B cell (primary cell): ENCODE measurements around the gene PROM1. TPM values are rescaled to one million over a fixed set of nuclear protein-coding genes. Genes with fewer than 3 reads are reported as not detected.

Source experiments
- ATAC-seq: fragments of 200-7000 bp; cut with Tn5 transposase; one replicate; pipeline ENCODE4 v1.10.0; 2021; ENCODE audit warnings: low read depth, mild to moderate bottlenecking, moderate number of reproducible peaks, moderate library complexity
- CTCF ChIA-PET: fragments of 350-600 bp; sonication (Branson Sonifier 250); formaldehyde crosslinking; loops from one replicate; lab custom pipeline; 2021; ENCODE audit warnings: antibody characterized with exemption, inconsistent platforms; lab: Charles Lee
- POLR2A ChIA-PET: fragments of 350-600 bp; sonication (Branson Sonifier 250); formaldehyde crosslinking; loops from one replicate; lab custom pipeline; 2021; ENCODE audit warnings: antibody characterized with exemption; lab: Charles Lee
- DNase-seq: peaks from one replicate; pipeline ENCODE4 v3.0.0; 2013
- H2AFZ ChIP-seq: 2 replicates; pipeline ENCODE4 v1.6.1; 2012; ENCODE audit warnings: mild to moderate bottlenecking, low read depth, low read length; ENCODE audit not compliant: insufficient read depth, poor library complexity, severe bottlenecking
- H3K27ac ChIP-seq, 2 donors: 1 replicate in 1 of 2; 2 replicates in 1 of 2; pipeline ENCODE4 v1.5.1; 2012 to 2013; ENCODE audit warnings: low read length in 2 of 2, mild to moderate bottlenecking in 2 of 2, moderate library complexity in 1 of 2
- H3K27me3 ChIP-seq, 4 experiments: fragments of 200-600 bp in 1 of 4; sonication (generic) in 1 of 4; replicated peaks in 1 of 4; 1 replicate in 2 of 4; 2 replicates in 2 of 4; pipeline versions ENCODE4 v1.6.1 to v1.7.0; 2013 to 2016; ENCODE audit warnings: low read length in 3 of 4, mild to moderate bottlenecking in 2 of 4, mixed read lengths in 1 of 4, moderate library complexity in 1 of 4; ENCODE audit not compliant: insufficient read depth in 4 of 4, control insufficient read depth in 3 of 4; ENCODE audit errors: control extremely low read depth in 1 of 4
- H3K36me3 ChIP-seq, 2 experiments: replicated peaks in 1 of 2; 1 replicate in 1 of 2; 2 replicates in 1 of 2; pipeline versions ENCODE4 v1.6.1 to v1.7.1; 2013; ENCODE audit warnings: low read length in 1 of 2; ENCODE audit not compliant: insufficient read depth in 2 of 2, control insufficient read depth in 1 of 2; ENCODE audit errors: control extremely low read depth in 1 of 2, extremely low read depth in 1 of 2
- H3K4me1 ChIP-seq, 2 donors: fragments of 200-600 bp in 1 of 2; sonication (generic) in 1 of 2; 1 replicate in 1 of 2; 2 replicates in 1 of 2; pipeline versions ENCODE4 v1.5.1 to v1.6.1; 2013 to 2017; ENCODE audit warnings: low read length in 2 of 2; ENCODE audit not compliant: control insufficient read depth in 2 of 2, insufficient read depth in 2 of 2
- H3K4me2 ChIP-seq: replicated peaks from 2 replicates; pipeline ENCODE3; 2012; ENCODE audit warnings: mild to moderate bottlenecking, low read depth, low read length; ENCODE audit not compliant: poor library complexity, severe bottlenecking
- H3K4me3 ChIP-seq, 5 experiments: fragments of 200-600 bp in 1 of 5; sonication (generic) in 1 of 5; 1 replicate in 3 of 5; 2 replicates in 2 of 5; pipeline versions ENCODE4 v1.5.1 to v1.7.0; 2011 to 2016; ENCODE audit warnings: low read length in 4 of 5, mild to moderate bottlenecking in 4 of 5, low read depth in 2 of 5, control low read depth in 1 of 5, moderate library complexity in 1 of 5; ENCODE audit not compliant: insufficient read depth in 1 of 5; ENCODE audit errors: control extremely low read depth in 1 of 5, extremely low read depth in 1 of 5
- H3K79me2 ChIP-seq: fragments of 200-600 bp; sonication (generic); one replicate; pipeline ENCODE4 v1.6.0; 2016; ENCODE audit warnings: low read length; ENCODE audit not compliant: control insufficient read depth, insufficient read depth
- H3K9ac ChIP-seq: fragments of 200-600 bp; sonication (generic); 2 replicates; pipeline ENCODE4 v1.6.1; 2017; ENCODE audit warnings: mild to moderate bottlenecking, low read length, moderate library complexity
- H3K9me3 ChIP-seq, 3 donors: one replicate each; pipeline versions ENCODE4 v1.6.1 to v1.7.1; 2013; ENCODE audit warnings: low read length in 2 of 3; ENCODE audit not compliant: control insufficient read depth in 2 of 3, insufficient read depth in 1 of 3; ENCODE audit errors: control extremely low read depth in 1 of 3
- H4K20me1 ChIP-seq: 2 replicates; pipeline ENCODE4 v1.6.0; 2012; ENCODE audit warnings: mild to moderate bottlenecking, low read length; ENCODE audit not compliant: insufficient read depth, control insufficient read depth, poor library complexity, severe bottlenecking
- H3K27ac Mint-ChIP-seq: one replicate; pipeline ENCODE4 v1.8.0; 2021; ENCODE audit warnings: mixed read lengths
- H3K27me3 Mint-ChIP-seq: one replicate; pipeline ENCODE4 v1.8.0; 2021; ENCODE audit warnings: mixed read lengths
- H3K4me1 Mint-ChIP-seq: one replicate; pipeline ENCODE4 v1.8.0; 2021; ENCODE audit warnings: mixed read lengths
- H3K4me3 Mint-ChIP-seq: one replicate; pipeline ENCODE4 v1.8.0; 2021; ENCODE audit warnings: mixed read lengths
- H3K9me3 Mint-ChIP-seq: one replicate; pipeline ENCODE4 v1.8.0; 2022; ENCODE audit warnings: mixed read lengths; ENCODE audit not compliant: insufficient read depth
- CTCF ChIP-seq: fragments of 200-600 bp; IDR thresholded peaks from one replicate; pipeline ENCODE4 v1.8.0; 2022; ENCODE audit warnings: antibody characterized with exemption, mild to moderate bottlenecking
- EZH2 ChIP-seq: IDR thresholded peaks from 2 replicates; pipeline ENCODE4 v1.6.1; 2012; ENCODE audit warnings: borderline replicate concordance, low read depth, mild to moderate bottlenecking, moderate library complexity, low read length; ENCODE audit not compliant: insufficient read depth, poor library complexity, severe bottlenecking
- WGBS: methylation state at CpG from one replicate; pipeline ENCODE4 v1.1.5; 2013; ENCODE audit warnings: missing lambda C conversion rate; ENCODE audit not compliant: insufficient coverage; 5-methylcytosine and 5-hydroxymethylcytosine counted together
- intact Hi-C: fragments of 100-400 bp; cut with micrococcal nuclease; formaldehyde crosslinking; loops from one replicate; pipeline ENCODE4 v1.10.0; 2022
- polyA plus RNA-seq: library from polyadenylated mRNA; depleted of rRNA; stranded (reverse); fragments of >200 nt; gene quantifications from 2 replicates; pipeline ENCODE4 v1.2.3, GENCODE V29; 2012
- total RNA-seq, 2 donors: library from RNA; stranded (reverse); fragments of 120-200 nt in 1 of 2; gene quantifications; 1 replicate in 1 of 2; 2 replicates in 1 of 2; pipeline versions ENCODE4 v1.2.3 to v1.2.4, GENCODE V29; 2013 to 2022

PROM1 gene
- total and polyA plus RNA-seq, 2 donors (not counting 1 experiment from before 2014, with no cell fraction given), result 0.04 TPM; not detected in 1

- H3K27me3 Mint-ChIP-seq, result no peaks in the 10 kb centered on the region
- CTCF ChIA-PET, result interaction anchor here (1.5 kb wide), 1 partner anchor 47 kb away, joined by 4 read pairs; no protein-coding TSS in a partner anchor
These were observed 154.3 kb downstream of the PROM1 start for GRCh38 chr4:15929540-15929939.

DNA sequence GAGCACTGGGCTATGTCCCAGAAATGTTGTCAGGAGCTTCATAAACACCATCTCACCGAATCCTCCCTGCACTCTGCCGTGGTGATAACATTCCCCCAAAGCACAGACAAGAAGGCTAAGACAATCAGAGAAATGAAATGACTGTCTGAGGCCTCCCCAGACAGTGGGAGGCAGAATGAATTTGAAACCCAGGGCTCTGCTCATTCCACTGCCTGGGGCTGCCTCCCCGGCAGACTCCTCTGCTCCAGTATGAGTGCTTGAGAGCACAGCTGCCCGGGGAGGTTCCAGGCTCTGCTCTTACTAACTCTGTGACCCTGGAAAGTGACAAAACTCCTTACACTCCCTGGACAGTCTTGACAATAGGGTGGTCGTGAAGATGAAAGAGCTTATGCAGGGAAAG, 154.9 kb downstream of the PROM1 start:
- Histone ChIP-seq H2AFZ (no peak overlapping the region), H3K27me3 (no peaks in the 10 kb centered on the region), H4K20me1 (no peaks in the 10 kb centered on the region), H3K4me3 (no peak overlapping the region), H3K27ac (no peak overlapping the region), H3K9ac (no peak overlapping the region), H3K79me2 (no peaks in the 10 kb centered on the region), H3K4me2 (no peak overlapping the region), H3K9me3 (no peaks in the 10 kb centered on the region), H3K36me3 (no peaks in the 10 kb centered on the region), H3K4me1 (peaks cover 0 to 8% of the 10 kb centered on the region in 2 donors)
- Mint-ChIP-seq H3K27me3 (no peaks in the 10 kb centered on the region), H3K4me1 (peaks cover 30% of the 10 kb centered on the region), H3K4me3 (no peak overlapping the region), H3K27ac (no peak overlapping the region), H3K9me3 (no peaks in the 10 kb centered on the region)
- DNase-seq, result no peak
- no peak for ATAC-seq
- intact Hi-C loops, result no loop called here
- POLR2A ChIA-PET, result no interaction called here
- CTCF ChIA-PET, result interaction anchor here (1.5 kb wide), 1 partner anchor 46 kb away, joined by 4 read pairs; no protein-coding TSS in a partner anchor
- no peak for TF ChIP-seq EZH2
- no peak for TF ChIP-seq CTCF
- 100% methylated on average over 2 of the region's 5 CpGs for WGBS

More at GRCh38 chr4:15929540-15929939, 154.3 kb downstream of the PROM1 start:
- H3K36me3 ChIP-seq, result no peaks in the 10 kb centered on the region
- H3K4me1 ChIP-seq, result peaks cover 0 to 8% of the 10 kb centered on the region in 2 donors
- intact Hi-C loops, result no loop called here
- no peak overlapping the region for H3K4me3 ChIP-seq
- TF ChIP-seq EZH2, result no peak
- no peak for TF ChIP-seq CTCF
- DNase-seq (no peak), ATAC-seq (no peak)
- Mint-ChIP-seq H3K4me3 (no peak overlapping the region), H3K4me1 (peaks cover 30% of the 10 kb centered on the region), H3K27ac (no peak overlapping the region), H3K9me3 (no peaks in the 10 kb centered on the region)
- H3K9ac ChIP-seq, result no peak overlapping the region
- no peaks in the 10 kb centered on the region for H3K27me3 ChIP-seq
- no peak overlapping the region for H2AFZ ChIP-seq
- 83% methylated on average over 2 of the region's 3 CpGs for WGBS
- H3K79me2 ChIP-seq, result no peaks in the 10 kb centered on the region
- no peak overlapping the region for H3K4me2 ChIP-seq
- H3K9me3 ChIP-seq, result no peaks in the 10 kb centered on the region
- no peaks in the 10 kb centered on the region for H4K20me1 ChIP-seq
- POLR2A ChIA-PET, result no interaction called here
- H3K27ac ChIP-seq, result no peak overlapping the region
